Raji (cell line): Measurements from ENCODE around the gene SH3BP1.

Experiments
- POLR2A ChIP-seq: IDR thresholded peaks from 2 replicates; pipeline ENCODE4 v1.6.1; 2011; ENCODE audit warnings: low read depth, low read length, control low read depth; ENCODE audit not compliant: insufficient read depth

The SH3BP1 gene

DNA sequence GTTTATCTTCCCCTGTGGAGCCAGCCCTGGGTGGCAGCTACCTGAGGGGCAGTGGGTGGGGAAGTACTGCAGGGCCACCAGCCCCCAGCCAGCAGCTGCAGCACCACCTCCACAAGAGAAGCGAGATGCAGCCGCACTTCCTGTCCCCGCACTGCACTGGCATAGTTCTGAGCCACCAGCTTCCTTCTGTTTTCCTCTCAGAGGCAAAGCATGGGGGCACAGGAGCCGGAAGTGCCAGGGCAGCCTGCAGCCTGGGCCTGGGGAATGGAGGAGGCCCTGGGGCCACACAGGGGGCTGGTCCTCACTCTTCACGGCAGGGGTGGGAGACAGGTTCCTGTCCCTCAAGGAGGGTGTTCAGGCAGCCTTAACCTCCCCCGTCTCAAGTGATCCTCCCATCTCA lies 11.9 kb upstream of the SH3BP1 start:
- TF ChIP-seq POLR2A, result no peak

DNA sequence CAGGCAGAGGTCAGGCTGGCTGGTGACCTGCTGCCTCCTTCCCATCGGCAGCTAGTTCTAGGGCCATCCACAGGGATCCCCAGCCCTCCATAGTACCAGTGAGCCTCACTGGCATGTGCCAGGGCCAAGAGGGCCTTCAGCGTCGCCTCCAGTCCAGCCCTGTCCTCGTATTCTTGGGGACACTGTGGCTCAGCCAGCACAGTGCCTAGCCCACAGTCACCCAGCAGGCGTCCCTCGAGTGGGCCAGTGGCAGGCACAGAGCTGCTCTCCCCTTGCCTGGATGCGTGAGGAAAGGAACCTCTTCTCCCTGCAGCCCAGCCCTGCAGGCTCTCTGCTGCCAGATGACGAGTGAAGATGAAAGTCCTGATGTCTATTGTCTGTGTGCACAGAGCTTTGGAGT lies 10.6 kb upstream of the SH3BP1 start:
- TF ChIP-seq POLR2A, result no peak

GRCh38 chr22:37629928-37630327 lies 9.5 kb upstream of the SH3BP1 start:
- TF ChIP-seq POLR2A, result no peak

- no peak for TF ChIP-seq POLR2A
These were observed 8.5 kb upstream of the SH3BP1 start for GRCh38 chr22:37630839-37631435.

- TF ChIP-seq POLR2A, result no peak
These were observed 7.9 kb upstream of the SH3BP1 start for GRCh38 chr22:37631448-37632173.

DNA sequence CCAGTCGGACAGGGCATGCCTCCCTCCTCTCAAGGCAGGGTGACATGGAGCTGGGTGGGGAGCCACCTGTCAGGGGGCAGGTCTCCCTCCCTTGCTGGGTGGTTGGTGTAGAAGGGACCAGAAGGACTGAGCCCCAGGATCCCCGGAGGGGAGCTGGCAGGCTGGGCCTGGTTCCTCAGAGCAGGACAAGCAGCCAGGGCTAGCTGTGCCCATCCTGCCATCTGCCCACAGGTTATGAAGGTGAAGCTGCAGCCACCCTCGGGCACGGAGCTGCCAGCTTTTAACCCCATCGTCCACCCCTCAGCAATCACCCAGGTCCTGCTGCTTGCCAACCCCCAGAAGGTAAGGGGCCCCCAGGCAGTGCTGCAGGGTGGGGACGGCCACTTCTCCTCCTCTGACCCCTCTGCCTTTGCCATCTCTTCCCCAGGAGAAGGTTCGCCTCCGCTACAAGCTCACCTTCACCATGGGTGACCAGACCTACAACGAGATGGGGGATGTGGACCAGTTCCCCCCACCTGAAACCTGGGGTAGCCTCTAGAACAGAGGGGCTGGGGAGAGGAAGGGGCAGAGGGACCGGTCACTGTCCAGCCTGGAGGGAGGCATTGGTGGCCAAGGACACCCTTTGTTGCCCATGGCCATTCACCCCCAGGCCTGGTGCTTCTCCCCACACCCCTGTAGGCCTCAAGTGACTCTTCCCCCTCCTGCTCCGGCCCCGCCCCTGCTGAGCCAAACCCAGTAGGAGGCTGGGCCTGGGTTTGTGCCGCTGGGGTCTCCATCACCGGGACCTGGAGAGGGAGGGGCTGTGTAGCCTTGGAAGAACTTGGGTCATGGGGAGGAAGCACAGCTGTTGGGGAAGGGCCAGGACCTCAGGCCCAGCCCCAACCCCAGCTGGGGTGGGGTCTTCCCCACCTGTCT lies 7.0 kb upstream of the SH3BP1 start:
- TF ChIP-seq POLR2A, result 0 out of 2 replicates have a peak, but pooled peaks have one; percentile 10

GRCh38 chr22:37633089-37633624 lies 6.3 kb upstream of the SH3BP1 start:
- no peak for TF ChIP-seq POLR2A

DNA sequence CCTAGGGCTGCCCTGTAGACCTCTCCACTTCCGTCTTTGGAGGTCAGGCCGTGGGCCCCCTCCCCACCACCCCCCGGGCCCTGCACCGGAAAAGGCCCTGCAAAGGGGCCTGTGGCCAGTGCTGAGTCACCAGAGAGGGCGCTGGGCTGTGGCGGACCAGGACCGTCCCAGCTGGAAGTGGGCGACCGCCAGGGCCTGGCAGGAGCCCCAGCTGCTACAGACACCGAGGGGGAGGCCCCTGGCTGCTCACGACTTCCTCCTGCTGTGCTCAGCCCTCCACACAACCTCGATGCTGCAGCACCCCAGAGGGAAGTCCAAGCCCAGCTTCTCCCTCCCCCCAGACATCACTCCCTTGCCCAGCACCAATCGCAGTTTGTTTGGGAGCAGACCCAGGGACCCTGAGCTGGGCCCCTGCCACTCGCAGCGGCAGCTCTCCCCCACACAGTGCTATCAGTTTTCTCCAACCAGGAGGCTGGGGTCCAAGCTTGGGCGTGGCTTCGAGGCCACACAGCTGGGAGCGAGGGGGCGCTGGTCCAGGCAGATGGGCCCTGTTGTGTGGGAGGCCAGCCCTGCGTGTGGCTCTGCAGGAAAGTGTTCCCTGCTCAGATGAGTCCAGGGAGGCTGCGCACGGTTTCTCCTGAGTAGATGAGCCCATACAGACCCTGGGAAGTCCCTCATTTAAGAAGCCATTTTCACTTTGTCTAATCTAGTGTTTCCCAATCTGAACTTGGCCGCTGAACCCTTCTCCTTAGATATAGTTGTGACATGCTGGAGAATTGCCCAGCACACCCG lies 5.6 kb upstream of the SH3BP1 start:
- TF ChIP-seq POLR2A, result 0 out of 2 replicates have a peak, but pooled peaks have one; percentile 32

DNA sequence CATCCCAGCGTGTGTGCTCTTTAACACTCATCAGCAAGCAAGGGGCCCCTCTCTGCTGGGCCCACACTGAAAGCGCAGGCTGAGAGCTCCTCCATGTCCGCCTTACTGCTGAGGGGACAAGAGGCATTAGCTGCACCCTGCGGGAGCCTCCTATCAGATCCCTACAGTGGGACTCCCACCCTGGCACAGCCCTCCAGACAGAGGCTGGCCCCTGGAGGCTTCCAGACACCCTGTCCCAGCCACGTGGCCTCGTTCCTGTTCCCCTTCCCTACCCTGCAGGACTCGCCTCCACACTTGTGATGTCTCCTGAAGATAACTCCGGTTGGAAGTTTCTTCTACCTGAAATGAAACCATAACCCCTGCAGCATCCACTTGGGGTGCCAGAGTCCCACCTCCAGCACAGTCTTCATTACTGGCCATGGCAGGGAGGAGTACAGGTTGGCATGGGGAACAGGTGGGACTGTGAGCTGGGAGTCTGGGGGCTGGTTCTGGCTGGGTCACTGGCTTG lies 5.0 kb upstream of the SH3BP1 start:
- TF ChIP-seq POLR2A, result no peak

DNA sequence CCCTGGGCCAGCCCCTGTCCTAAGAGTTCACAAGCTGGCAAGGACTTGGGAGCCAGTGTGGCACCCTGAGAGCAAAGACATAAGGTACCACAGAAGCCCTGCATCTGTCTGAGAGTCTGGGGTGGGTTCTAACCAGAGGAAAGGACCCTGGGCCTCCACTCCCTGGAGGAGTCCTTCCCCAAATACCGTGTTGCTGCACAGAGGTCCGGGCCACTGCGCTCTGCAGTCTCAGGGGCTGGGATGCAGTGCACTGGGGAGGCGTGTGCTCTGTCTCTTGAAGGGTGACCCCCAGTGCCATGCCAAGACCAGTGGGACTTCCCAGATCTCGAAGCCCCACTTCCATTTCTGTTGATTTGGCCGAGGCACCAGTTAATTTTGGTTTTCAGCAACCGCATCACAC lies 4.3 kb upstream of the SH3BP1 start:
- no peak for TF ChIP-seq POLR2A

DNA sequence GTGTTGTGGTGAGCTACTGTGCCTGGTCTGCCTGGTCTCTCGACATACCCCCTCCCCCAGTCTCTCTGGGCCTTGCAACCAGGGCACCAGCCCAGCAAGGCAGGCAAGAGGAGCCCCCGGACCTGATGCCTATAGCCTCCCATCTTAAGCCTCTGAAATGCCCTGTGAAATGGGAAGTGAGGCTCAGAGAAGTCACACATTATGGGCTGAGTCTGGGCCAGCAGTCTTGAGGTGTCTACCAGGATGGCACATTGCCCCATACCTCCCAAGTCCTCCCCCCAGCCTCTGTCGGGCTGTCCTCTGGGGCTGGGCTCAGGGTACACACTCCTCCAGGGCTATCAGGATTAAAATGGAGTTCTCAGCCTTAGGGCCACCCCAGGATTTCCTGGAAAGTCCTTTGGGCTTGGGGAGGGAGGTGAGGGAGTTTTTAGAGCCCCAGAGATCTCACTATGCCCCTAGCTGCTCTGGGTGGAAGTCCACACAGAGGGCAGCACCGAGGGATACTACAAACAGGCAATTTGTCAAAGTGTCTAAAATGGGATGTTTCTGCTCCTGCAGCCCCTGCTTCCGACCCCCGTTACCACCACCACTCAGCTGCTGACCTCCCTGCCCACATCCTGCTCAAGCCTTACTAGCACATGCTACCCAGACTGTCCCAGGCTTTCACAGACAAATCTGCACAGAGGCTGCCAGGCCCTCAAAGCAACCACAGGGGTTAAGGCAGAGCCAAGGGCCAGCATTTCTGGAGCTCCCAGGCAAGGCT lies 3.1 kb upstream of the SH3BP1 start:
- no peak for TF ChIP-seq POLR2A

DNA sequence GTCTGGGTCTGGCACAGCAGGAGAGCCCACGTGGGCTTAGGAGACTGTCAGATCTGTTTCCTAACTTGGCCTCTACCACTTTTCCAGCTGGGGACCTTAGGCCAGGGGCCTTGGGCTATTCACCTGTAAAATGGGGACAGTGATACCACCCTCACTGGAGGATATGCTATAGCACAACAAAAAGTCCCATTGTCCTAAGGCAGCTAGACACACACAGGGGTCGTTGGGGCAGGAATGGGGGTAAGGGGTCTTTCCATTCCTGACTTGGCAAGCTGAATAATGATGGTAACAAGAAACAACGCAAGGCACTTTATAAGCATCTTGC lies 2.6 kb upstream of the SH3BP1 start:
- no peak for TF ChIP-seq POLR2A

DNA sequence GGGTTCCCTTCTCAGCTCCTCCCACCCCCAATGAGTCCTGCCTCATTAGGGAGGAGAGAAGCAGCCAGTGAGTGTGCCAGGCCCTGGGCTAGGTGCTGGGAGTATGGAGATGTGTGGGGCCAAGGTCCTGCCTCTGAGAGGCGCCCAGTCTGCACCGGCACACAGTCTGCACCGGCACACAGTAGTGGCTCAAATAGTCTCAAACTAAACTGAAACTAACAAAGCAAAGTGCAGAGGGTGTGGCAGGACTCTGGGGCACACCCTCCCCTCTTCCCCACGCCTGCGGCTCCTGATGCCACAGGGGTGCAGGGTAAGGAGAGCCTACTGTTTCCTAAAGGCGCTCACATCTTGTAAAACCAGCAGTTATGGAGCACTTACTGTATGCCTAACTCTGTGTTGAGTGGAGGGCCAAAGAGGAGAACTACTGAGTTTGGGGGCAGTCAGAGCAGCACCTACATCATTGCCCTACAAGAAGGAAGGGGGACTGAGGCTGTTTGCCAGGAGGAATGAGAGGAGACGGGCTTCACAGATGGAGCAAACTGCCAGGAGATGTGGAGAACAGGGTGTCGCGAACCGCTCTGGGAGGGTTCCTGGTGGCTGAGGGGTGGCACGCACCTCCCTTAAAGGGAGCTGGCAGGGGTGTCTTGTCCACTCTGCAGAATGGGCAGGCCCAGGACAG lies 939 bp upstream of the SH3BP1 start:
- TF ChIP-seq POLR2A, result no peak

DNA sequence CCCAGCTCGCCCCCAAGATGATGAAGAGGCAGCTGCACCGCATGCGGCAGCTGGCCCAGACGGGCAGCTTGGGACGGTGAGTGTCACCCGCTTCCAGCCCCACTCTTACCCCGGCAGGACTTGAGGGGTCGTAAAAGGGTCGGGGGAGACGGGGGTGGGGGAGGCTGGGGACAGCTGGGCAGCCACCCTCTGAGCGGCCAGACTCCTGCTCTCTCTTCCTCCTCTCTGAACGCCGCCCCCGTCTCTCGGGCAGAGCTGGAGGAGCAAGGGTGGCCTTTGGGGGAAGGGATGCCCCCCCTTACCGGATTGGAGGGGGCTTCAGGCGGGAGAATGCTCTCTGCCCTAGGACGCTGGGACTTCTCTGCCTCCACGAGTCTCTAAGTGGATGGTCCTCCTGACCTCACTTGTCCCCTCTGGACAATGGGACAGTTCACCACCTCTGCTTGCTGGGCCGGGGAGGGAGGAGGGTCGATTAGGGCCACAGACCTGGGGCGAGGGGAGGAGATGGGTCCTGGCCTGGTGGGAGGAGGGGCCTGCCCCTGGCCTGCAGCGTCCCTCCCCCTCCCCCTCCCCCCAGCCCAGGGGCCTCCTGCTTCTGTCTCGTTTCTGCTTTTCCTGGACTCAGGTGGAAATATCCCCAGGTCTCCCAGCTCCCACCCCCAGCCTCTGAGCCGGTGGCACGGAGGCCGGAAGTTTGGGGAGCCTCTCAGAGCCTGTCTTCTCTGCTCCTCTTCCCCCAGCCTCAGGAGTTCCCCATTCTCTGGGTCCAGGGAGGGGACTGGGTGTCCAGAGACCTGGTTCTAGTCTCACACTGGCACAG lies 512 bp downstream of the SH3BP1 start:
- no peak for TF ChIP-seq POLR2A
